Neural progenitor cell (in vitro differentiated cells): ENCODE results near the gene PRSS27.
"Not testable (repeated sequence)": the region's sequence is repeated elsewhere in the genome, so short reads cannot be mapped to it uniquely, and the experiment has no call there.

Experiments
- CTCF ChIP-seq: fragments of 200-600 bp; sonication (generic); IDR thresholded peaks from 2 replicates; pipeline ENCODE4 v1.5.1; 2017; ENCODE audit warnings: antibody characterized with exemption, mild to moderate bottlenecking
- EZH2 ChIP-seq: fragments of 200-600 bp; sonication (generic); IDR thresholded peaks from 2 replicates; pipeline ENCODE4 v1.6.1; 2017; ENCODE audit warnings: antibody characterized with exemption, mild to moderate bottlenecking, moderate library complexity

- TF ChIP-seq CTCF, EZH2: not testable (repeated sequence)
Measured at GRCh38 chr16:2679902-2680301, 40.1 kb downstream of the PRSS27 start.
